ENCODE data around the gene METTL26. TPM values are rescaled to one million over a fixed set of nuclear protein-coding genes. Genes with fewer than 3 reads are reported as not detected.

Gene METTL26
- total and polyA plus RNA-seq, 11 donors = 39.6 to 187 (median 58.5) TPM

GRCh38 chr16:668519-669171, 32.5 kb upstream of the METTL26 start:
- ATAC-seq (peak in 1 of 4 donors; percentile 1), DNase-seq (no peak)
- 2 to 7% (median 5%) methylated on average over 33 to 50 of the region's 50 CpGs for WGBS, 4 donors
- no peak for TF ChIP-seq CTCF (IDR thresholded peaks at IDR 0.05)
- no peak for TF ChIP-seq POLR2A (IDR thresholded peaks at IDR 0.05)
- H3K27ac ChIP-seq = peak overlapping the region; percentile 49 to 99 (median 94)
- peak overlapping the region; percentile 67 to 100 (median 98) for H3K4me3 ChIP-seq
- H3K4me1 ChIP-seq = peaks cover 6 to 22% (median 17%) of the 10 kb centered on the region in 12 donors
- H3K36me3 ChIP-seq = peaks cover 0 to 46% (median 45%) of the 10 kb centered on the region in 9 donors
- H3K9me3 ChIP-seq = no peaks in the 10 kb centered on the region
- no peaks in the 10 kb centered on the region for H3K27me3 ChIP-seq
- intact Hi-C loops (cut with DNase I) = loop anchor here in 2 of 10 donors (10.0 kb wide), 2 partner anchors 244 to 274 kb away; partner anchors contain the start of genes NME4 (in 2 of the 2) and RAB11FIP3 (in 1 of the 2)

GRCh38 chr16:667780-668518, 31.8 kb upstream of the METTL26 start, which contains the start of gene RHOT2:
Gene RHOT2 (plus strand): TSS chr16:668132. CDS start chr16:668200, 68 bp downstream.
- Histone ChIP-seq H3K4me3 (peak within 1 kb of the TSS; percentile 67 to 100 (median 98)), H3K9me3 (no peaks in the 10 kb centered on the region), H3K4me1 (peaks cover 6 to 22% (median 17%) of the 10 kb centered on the region in 12 donors), H3K27ac (peak within 1 kb of the TSS; percentile 49 to 99 (median 94)), H3K27me3 (no peaks in the 10 kb centered on the region), H3K36me3 (peaks cover 0 to 40% (median 38%) of the 10 kb centered on the region in 9 donors)
- peak; percentile 45 to 84 for TF ChIP-seq POLR2A (IDR thresholded peaks at IDR 0.05)
- peak; percentile 71 to 98 (median 92) for TF ChIP-seq CTCF (IDR thresholded peaks at IDR 0.05)
- WGBS, 4 donors = 1% methylated on average over 53 to 78 of the region's 78 CpGs
- DNase-seq (peak; percentile 95 to 97 (median 95)), ATAC-seq (peak; percentile 74 to 93 (median 90))
- intact Hi-C loops (cut with DNase I) = loop anchor here in 2 of 10 donors (10.0 kb wide), 2 partner anchors 243 to 273 kb away; partner anchors contain the start of genes NME4 (in 2 of the 2) and RAB11FIP3 (in 1 of the 2)

- intact Hi-C loops (cut with DNase I) = loop anchor here in 2 of 10 donors (10.0 kb wide), 2 partner anchors 242 to 272 kb away; partner anchors contain the start of genes NME4 (in 2 of the 2) and RAB11FIP3 (in 1 of the 2)
- Histone ChIP-seq H3K9me3 (no peaks in the 10 kb centered on the region), H3K4me3 (peak overlapping the region in 10 of 12 donors; percentile 67 to 100 (median 94)), H3K36me3 (peaks cover 0 to 33% (median 31%) of the 10 kb centered on the region in 9 donors), H3K27me3 (no peaks in the 10 kb centered on the region), H3K4me1 (peaks cover 6 to 22% (median 17%) of the 10 kb centered on the region in 12 donors), H3K27ac (peak overlapping the region in 11 of 12 donors; percentile 66 to 99 (median 94))
- DNase-seq (no peak), ATAC-seq (no peak)
- WGBS, 4 donors = 78 to 88% (median 86%) methylated on average over 14 to 22 of the region's 22 CpGs
- no peak for TF ChIP-seq POLR2A (IDR thresholded peaks at IDR 0.05)
- TF ChIP-seq CTCF (IDR thresholded peaks at IDR 0.05) = no peak
Observed at GRCh38 chr16:667113-667779, 31.1 kb upstream of the METTL26 start.

All from heart left ventricle (tissue), 16 donors.